ENCODE measurements around the gene SUPT6H.

The SUPT6H gene

GRCh38 chr17:28661635-28662526 is at the start of gene SUPT6H, which contains the start of gene SDF2:
Gene SUPT6H (plus strand): TSS chr17:28662205. CDS start chr17:28673402, 11,197 bp downstream.
Gene SDF2 (minus strand): TSS chr17:28661906. CDS start chr17:28661876, 30 bp downstream.
- peaks cover 5 to 29% of the 10 kb centered on the region in 2 donors for H3K36me3 ChIP-seq (ENCODE audit: control insufficient read depth in 1 of 2, insufficient read depth in 2 of 2, low read length in 2 of 2)
- peak within 1 kb of the TSS; percentile 100 for H3K27ac ChIP-seq (ENCODE audit: low read length)
- peak within 1 kb of the TSS; percentile 89 to 98 for H3K4me3 ChIP-seq (ENCODE audit: low read depth in 1 of 2, low read length in 2 of 2)
- H3K9me3 ChIP-seq (ENCODE audit: control insufficient read depth in 1 of 2, low read length in 2 of 2) = no peaks in the 10 kb centered on the region
- peaks cover 14 to 38% of the 10 kb centered on the region in 2 donors for H3K4me1 ChIP-seq (ENCODE audit: control insufficient read depth in 1 of 2, insufficient read depth in 2 of 2, low read length in 2 of 2)
- no peaks in the 10 kb centered on the region for H3K27me3 ChIP-seq (ENCODE audit: low read depth, low read length)

- H3K27ac ChIP-seq (ENCODE audit: low read length) = no peak overlapping the region
- peaks cover 28 to 49% of the 10 kb centered on the region in 2 donors for H3K36me3 ChIP-seq (ENCODE audit: control insufficient read depth in 1 of 2, insufficient read depth in 2 of 2, low read length in 2 of 2)
- H3K4me1 ChIP-seq (ENCODE audit: control insufficient read depth in 1 of 2, insufficient read depth in 2 of 2, low read length in 2 of 2) = no peaks in the 10 kb centered on the region
- no peaks in the 10 kb centered on the region for H3K27me3 ChIP-seq (ENCODE audit: low read depth, low read length)
- H3K9me3 ChIP-seq (ENCODE audit: control insufficient read depth in 1 of 2, low read length in 2 of 2) = no peaks in the 10 kb centered on the region
- H3K4me3 ChIP-seq (ENCODE audit: low read depth in 1 of 2, low read length in 2 of 2) = no peak overlapping the region
These were observed 49.5 kb upstream of the SUPT6H start for GRCh38 chr17:28612531-28612930.

- no peaks in the 10 kb centered on the region for H3K4me1 ChIP-seq (ENCODE audit: control insufficient read depth in 1 of 2, insufficient read depth in 2 of 2, low read length in 2 of 2)
- peaks cover 28 to 54% of the 10 kb centered on the region in 2 donors for H3K36me3 ChIP-seq (ENCODE audit: control insufficient read depth in 1 of 2, insufficient read depth in 2 of 2, low read length in 2 of 2)
- H3K27ac ChIP-seq (ENCODE audit: low read length) = no peak overlapping the region
- no peak overlapping the region for H3K4me3 ChIP-seq (ENCODE audit: low read depth in 1 of 2, low read length in 2 of 2)
- H3K9me3 ChIP-seq (ENCODE audit: control insufficient read depth in 1 of 2, low read length in 2 of 2) = no peaks in the 10 kb centered on the region
- H3K27me3 ChIP-seq (ENCODE audit: low read depth, low read length) = no peaks in the 10 kb centered on the region
These were observed 48.8 kb upstream of the SUPT6H start for GRCh38 chr17:28612936-28613872.

- Histone ChIP-seq H3K4me3 (ENCODE audit: low read depth in 1 of 2, low read length in 2 of 2) (no peak within 1 kb of the TSS), H3K27ac (ENCODE audit: low read length) (no peak within 1 kb of the TSS)
These were observed 48.0 kb upstream of the SUPT6H start, which contains the start of gene RSKR for GRCh38 chr17:28613931-28614381. Gene RSKR (minus strand): TSS chr17:28614185. CDS start chr17:28614161, 24 bp downstream.

GRCh38 chr17:28615260-28615940 is 46.6 kb upstream of the SUPT6H start:
- Histone ChIP-seq H3K4me3 (ENCODE audit: low read depth in 1 of 2, low read length in 2 of 2) (no peak overlapping the region), H3K36me3 (ENCODE audit: control insufficient read depth in 1 of 2, insufficient read depth in 2 of 2, low read length in 2 of 2) (peaks cover 48 to 72% of the 10 kb centered on the region in 2 donors), H3K27ac (ENCODE audit: low read length) (no peak overlapping the region), H3K4me1 (ENCODE audit: control insufficient read depth in 1 of 2, insufficient read depth in 2 of 2, low read length in 2 of 2) (no peaks in the 10 kb centered on the region), H3K27me3 (ENCODE audit: low read depth, low read length) (no peaks in the 10 kb centered on the region), H3K9me3 (ENCODE audit: control insufficient read depth in 1 of 2, low read length in 2 of 2) (no peaks in the 10 kb centered on the region)

More at GRCh38 chr17:28613931-28614381, 48.0 kb upstream of the SUPT6H start, which contains the start of gene RSKR:
- Histone ChIP-seq H3K36me3 (ENCODE audit: control insufficient read depth in 1 of 2, insufficient read depth in 2 of 2, low read length in 2 of 2) (peaks cover 34 to 62% of the 10 kb centered on the region in 2 donors), H3K27me3 (ENCODE audit: low read depth, low read length) (no peaks in the 10 kb centered on the region), H3K9me3 (ENCODE audit: control insufficient read depth in 1 of 2, low read length in 2 of 2) (no peaks in the 10 kb centered on the region), H3K4me1 (ENCODE audit: control insufficient read depth in 1 of 2, insufficient read depth in 2 of 2, low read length in 2 of 2) (no peaks in the 10 kb centered on the region)

- Histone ChIP-seq H3K36me3 (ENCODE audit: control insufficient read depth in 1 of 2, insufficient read depth in 2 of 2, low read length in 2 of 2) (peaks cover 57 to 73% of the 10 kb centered on the region in 2 donors), H3K4me3 (ENCODE audit: low read depth in 1 of 2, low read length in 2 of 2) (no peak overlapping the region), H3K27ac (ENCODE audit: low read length) (no peak overlapping the region), H3K4me1 (ENCODE audit: control insufficient read depth in 1 of 2, insufficient read depth in 2 of 2, low read length in 2 of 2) (no peaks in the 10 kb centered on the region), H3K9me3 (ENCODE audit: control insufficient read depth in 1 of 2, low read length in 2 of 2) (no peaks in the 10 kb centered on the region), H3K27me3 (ENCODE audit: low read depth, low read length) (no peaks in the 10 kb centered on the region)
These were observed 45.7 kb upstream of the SUPT6H start for GRCh38 chr17:28616281-28616680.

GRCh38 chr17:28618464-28618863 is 43.5 kb upstream of the SUPT6H start:
- no peaks in the 10 kb centered on the region for H3K9me3 ChIP-seq (ENCODE audit: control insufficient read depth in 1 of 2, low read length in 2 of 2)
- peaks cover 76 to 95% of the 10 kb centered on the region in 2 donors for H3K36me3 ChIP-seq (ENCODE audit: control insufficient read depth in 1 of 2, insufficient read depth in 2 of 2, low read length in 2 of 2)
- no peak overlapping the region for H3K27ac ChIP-seq (ENCODE audit: low read length)
- no peak overlapping the region for H3K4me3 ChIP-seq (ENCODE audit: low read depth in 1 of 2, low read length in 2 of 2)
- H3K4me1 ChIP-seq (ENCODE audit: control insufficient read depth in 1 of 2, insufficient read depth in 2 of 2, low read length in 2 of 2) = no peaks in the 10 kb centered on the region
- no peaks in the 10 kb centered on the region for H3K27me3 ChIP-seq (ENCODE audit: low read depth, low read length)

- Histone ChIP-seq H3K4me3 (ENCODE audit: low read depth in 1 of 2, low read length in 2 of 2) (no peak overlapping the region), H3K27ac (ENCODE audit: low read length) (no peak overlapping the region), H3K9me3 (ENCODE audit: control insufficient read depth in 1 of 2, low read length in 2 of 2) (no peaks in the 10 kb centered on the region), H3K27me3 (ENCODE audit: low read depth, low read length) (no peaks in the 10 kb centered on the region), H3K36me3 (ENCODE audit: control insufficient read depth in 1 of 2, insufficient read depth in 2 of 2, low read length in 2 of 2) (peaks cover 83 to 92% of the 10 kb centered on the region in 2 donors), H3K4me1 (ENCODE audit: control insufficient read depth in 1 of 2, insufficient read depth in 2 of 2, low read length in 2 of 2) (no peaks in the 10 kb centered on the region)
These were observed 42.0 kb upstream of the SUPT6H start for GRCh38 chr17:28620010-28620409.

GRCh38 chr17:28622186-28622585 is 39.8 kb upstream of the SUPT6H start:
- no peak overlapping the region for H3K27ac ChIP-seq (ENCODE audit: low read length)
- peaks cover 73 to 76% of the 10 kb centered on the region in 2 donors for H3K36me3 ChIP-seq (ENCODE audit: control insufficient read depth in 1 of 2, insufficient read depth in 2 of 2, low read length in 2 of 2)
- H3K27me3 ChIP-seq (ENCODE audit: low read depth, low read length) = no peaks in the 10 kb centered on the region
- no peaks in the 10 kb centered on the region for H3K9me3 ChIP-seq (ENCODE audit: control insufficient read depth in 1 of 2, low read length in 2 of 2)
- H3K4me1 ChIP-seq (ENCODE audit: control insufficient read depth in 1 of 2, insufficient read depth in 2 of 2, low read length in 2 of 2) = no peaks in the 10 kb centered on the region
- no peak overlapping the region for H3K4me3 ChIP-seq (ENCODE audit: low read depth in 1 of 2, low read length in 2 of 2)

- no peaks in the 10 kb centered on the region for H3K9me3 ChIP-seq (ENCODE audit: control insufficient read depth in 1 of 2, low read length in 2 of 2)
- H3K27me3 ChIP-seq (ENCODE audit: low read depth, low read length) = no peaks in the 10 kb centered on the region
- no peak overlapping the region for H3K27ac ChIP-seq (ENCODE audit: low read length)
- H3K4me3 ChIP-seq (ENCODE audit: low read depth in 1 of 2, low read length in 2 of 2) = no peak overlapping the region
- H3K4me1 ChIP-seq (ENCODE audit: control insufficient read depth in 1 of 2, insufficient read depth in 2 of 2, low read length in 2 of 2) = no peaks in the 10 kb centered on the region
- H3K36me3 ChIP-seq (ENCODE audit: control insufficient read depth in 1 of 2, insufficient read depth in 2 of 2, low read length in 2 of 2) = peaks cover 73% of the 10 kb centered on the region in 2 donors
These were observed 38.3 kb upstream of the SUPT6H start for GRCh38 chr17:28623696-28624095.
